HG03196 (cell line): ENCODE results near the gene GARS1.

Experiments used
- ATAC-seq: cut with Tn5 transposase; IDR thresholded peaks from one replicate; pipeline ENCODE4 v1.9.1; 2021; ENCODE audit not compliant: unreplicated experiment

GARS1 gene

DNA sequence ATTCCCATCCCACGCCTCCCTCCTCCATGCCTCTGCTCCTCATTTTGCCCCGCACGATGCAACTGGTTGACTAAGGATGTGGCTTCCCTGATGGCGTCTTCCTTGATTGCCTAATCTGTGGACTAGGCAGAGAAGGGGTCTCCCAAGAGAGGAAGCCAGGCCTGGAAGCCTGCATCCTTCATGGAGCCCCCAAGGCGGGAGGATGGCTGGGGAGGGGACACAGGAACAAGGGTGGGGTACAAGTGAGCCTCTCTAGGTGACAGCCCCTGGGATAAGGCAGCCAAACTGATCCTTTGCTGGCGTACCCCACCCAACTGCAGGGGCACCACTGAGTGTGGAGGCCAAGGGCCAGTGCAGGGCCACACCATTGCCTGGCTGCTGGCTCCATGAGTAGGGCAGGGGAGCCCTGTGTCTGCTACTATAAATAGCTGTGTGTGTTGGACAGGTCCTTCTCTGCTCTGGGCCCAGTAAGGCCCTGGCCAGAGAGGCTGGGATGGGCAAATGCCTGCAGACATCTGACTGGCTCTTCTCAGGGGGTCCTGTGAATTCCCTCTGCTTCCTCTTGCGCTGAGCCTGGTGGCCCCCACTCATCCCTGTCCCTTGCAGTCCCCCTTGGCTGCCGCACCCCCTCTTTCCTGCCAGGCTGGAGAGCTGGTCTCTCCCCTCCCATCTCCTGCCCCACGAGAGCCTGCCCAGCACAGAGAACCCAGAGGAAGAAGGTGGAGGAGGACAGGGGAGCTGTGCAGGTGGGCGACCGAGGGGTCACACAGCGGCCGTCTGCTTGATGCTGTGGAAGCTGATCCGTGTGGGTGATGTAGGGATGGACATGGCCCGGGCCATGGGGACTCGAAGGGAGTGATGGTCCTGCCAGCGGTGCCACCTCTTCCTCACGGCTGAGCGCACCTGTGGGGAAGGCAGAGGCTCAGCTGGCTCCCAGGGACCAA lies 58.3 kb downstream of the GARS1 start:
- ATAC-seq, result no peak

- no peak for ATAC-seq
Measured at GRCh38 chr7:30654296-30655090, 59.8 kb downstream of the GARS1 start.

DNA sequence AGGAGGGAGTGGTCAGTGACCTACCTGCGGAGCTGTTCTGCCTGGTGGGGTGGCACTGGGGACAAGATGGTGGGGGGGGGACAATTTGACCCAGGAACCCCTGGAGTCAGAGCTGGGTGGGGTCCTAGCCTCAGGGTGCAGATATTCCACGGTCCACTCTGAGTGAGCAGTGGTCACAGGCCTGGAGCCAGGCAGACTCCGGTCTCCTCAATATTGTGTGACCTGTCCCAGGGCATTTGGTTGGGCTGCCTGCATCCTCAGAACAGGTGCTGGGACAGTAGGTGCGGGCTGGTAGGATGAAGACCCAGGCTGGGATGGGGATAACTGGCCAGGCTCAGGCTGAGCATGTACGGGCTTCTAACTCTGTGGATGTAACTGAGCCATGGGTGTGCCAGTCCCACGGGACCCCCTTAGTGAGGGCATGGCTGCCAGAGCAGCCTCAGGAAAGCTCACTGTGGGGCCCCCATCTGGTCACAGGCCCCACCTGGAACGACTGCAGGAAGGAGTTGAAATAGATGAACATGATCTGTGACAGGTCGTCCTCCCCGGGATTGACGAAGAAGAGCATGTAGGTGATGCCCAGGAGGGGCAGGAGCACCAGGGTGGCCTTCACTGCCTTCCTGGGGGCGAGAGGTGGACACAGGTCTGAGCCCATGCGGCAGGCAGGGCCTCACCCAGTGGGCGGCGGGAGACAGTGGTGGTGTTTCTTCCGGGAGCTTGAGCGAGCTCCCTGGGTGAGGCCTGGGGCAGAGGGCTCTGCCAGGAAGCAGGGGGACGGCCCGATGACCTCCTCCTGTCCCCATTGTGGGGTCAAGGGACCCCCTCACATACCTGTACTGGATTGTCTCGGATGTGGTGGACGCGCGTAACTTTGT lies 60.7 kb downstream of the GARS1 start:
- no peak for ATAC-seq

GRCh38 chr7:30656006-30656957 lies 61.6 kb downstream of the GARS1 start:
- ATAC-seq, result no peak

GRCh38 chr7:30657131-30657530 lies 62.5 kb downstream of the GARS1 start:
- no peak for ATAC-seq

DNA sequence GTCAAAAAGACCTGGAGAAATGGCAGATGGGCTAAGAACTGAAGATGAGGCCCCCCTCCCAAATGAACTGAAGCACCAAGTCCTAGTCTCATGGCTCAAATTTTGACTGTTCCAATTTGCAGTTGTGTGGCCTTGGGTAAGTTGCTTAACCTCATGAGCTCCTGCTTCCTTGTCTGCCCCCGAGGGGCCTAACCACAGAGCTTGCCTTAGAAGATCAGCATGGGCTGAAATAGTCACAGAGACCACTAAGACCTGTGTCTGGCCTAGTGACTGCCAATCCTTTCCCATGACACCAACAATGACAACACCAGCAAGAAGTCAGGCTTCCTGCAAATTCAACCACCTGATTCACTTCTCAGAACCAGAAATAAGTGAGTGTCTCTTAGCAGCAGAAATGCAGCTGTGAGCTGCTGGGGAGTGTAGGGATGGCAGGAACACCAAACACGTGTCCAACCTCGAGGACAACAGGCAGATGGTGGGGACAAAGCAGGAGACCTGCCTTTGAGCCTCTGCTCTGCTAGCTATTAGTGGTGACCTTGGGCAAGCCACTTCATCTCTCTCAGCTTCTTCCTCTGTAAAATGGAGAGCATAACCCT lies 63.9 kb downstream of the GARS1 start:
- ATAC-seq, result no peak

DNA sequence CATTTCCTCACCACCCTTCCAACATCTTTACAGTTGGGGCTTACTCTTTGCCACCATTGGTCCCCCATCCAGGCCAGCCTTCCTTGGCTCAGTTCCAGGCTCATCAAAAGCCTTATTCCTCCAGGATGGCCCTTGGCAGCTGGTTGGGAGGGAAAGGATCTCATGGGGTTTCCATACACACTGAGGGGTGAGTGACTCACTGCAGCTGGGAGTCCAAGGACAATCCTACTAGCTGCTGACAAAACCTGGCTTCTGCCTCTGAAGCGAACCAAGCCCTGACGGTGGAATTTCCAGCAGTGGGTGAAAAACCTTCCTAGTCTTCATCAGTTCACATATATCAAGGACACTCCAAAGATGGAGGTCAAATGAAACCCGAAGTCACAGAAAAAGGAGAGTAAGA lies 64.6 kb downstream of the GARS1 start:
- ATAC-seq, result no peak

GRCh38 chr7:30660331-30661255 lies 65.9 kb downstream of the GARS1 start:
- no peak for ATAC-seq

GRCh38 chr7:30661926-30662325 lies 67.2 kb downstream of the GARS1 start:
- no peak for ATAC-seq

DNA sequence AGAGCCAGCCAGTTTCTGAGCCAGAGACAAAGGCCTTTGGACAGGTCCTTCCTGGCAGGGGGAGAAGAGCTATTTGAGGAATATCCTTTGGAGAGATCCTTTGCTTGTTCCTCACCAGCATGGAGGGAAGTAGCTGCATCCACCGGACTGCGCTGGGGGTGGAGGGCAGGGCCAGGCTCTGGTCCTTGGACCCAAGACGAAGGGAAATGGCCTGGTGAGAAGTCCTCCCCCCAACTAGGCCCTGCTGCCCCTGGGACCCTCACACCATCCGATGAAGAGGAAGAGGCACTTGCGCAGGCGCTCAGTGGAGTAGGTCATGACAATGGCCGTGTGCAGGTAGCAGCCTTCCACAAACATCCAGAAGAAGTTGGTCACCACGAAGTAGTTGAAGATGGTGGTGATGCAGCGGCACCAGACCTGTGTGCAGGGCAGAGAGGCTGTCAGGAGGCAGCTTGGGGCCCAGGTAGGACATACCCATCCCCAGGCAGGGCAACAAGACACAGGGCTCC lies 67.8 kb downstream of the GARS1 start:
- ATAC-seq, result no peak

DNA sequence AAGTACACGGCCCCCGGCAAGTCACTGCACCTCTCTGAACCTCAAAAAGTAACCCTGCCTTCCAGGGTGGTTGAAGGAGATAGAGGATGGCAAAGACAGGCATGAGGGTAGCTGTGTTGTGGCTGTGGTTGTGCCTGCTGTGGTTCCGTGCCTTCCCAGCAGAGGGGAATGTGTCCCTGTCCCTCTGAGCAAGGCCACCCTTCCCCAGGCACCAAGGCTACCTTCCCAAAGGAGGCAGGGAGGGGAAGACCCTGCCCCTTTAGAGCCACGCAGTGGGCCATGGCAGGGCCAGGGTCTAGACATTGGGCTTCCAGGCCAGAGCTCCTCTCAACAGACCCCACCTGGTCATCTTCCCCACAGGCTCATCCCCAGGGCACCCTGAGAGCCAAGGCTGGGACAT lies 68.7 kb downstream of the GARS1 start:
- ATAC-seq, result no peak

GRCh38 chr7:30664184-30664885 lies 69.7 kb downstream of the GARS1 start:
- ATAC-seq, result no peak

DNA sequence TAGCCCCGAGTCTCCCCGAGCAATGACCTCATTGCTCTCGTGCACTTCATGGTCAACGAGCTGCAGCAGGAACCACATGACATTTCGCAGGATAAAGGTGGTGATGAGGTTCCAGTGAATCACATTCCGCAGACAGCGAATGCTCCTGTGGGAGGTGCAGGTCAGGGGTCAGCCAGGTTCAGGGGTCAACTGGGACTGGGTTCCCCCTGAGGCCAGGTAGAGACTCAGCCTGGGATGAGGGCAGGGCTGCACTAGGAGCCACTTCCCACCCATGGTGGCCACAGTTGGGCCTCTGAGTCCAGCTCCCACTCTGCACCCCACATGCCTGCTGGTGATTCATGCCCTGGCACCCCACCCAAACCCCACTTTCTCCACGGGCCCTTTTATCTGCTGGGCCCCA lies 70.4 kb downstream of the GARS1 start:
- no peak for ATAC-seq

GRCh38 chr7:30665449-30665848 lies 70.8 kb downstream of the GARS1 start:
- ATAC-seq, result no peak

- ATAC-seq, result no peak
Measured at GRCh38 chr7:30667172-30667571, 72.5 kb downstream of the GARS1 start.

GRCh38 chr7:30668102-30668501 lies 73.4 kb downstream of the GARS1 start:
- no peak for ATAC-seq

- ATAC-seq, result no peak
Measured at GRCh38 chr7:30671793-30672465, 77.3 kb downstream of the GARS1 start.
